Naive thymus-derived CD4-positive, alpha-beta T cell (primary cell): ENCODE measurements around the gene EPS8L1. TPM values are rescaled to one million over a fixed set of nuclear protein-coding genes. Genes with fewer than 3 reads are reported as not detected.
"Not testable (repeated sequence)": the region's sequence is repeated elsewhere in the genome, so short reads cannot be mapped to it uniquely, and the experiment has no call there.

Source experiments
- ATAC-seq: fragments of 150-1000 bp; cut with Tn5 transposase; 2 replicates; pipeline ENCODE4 v1.10.0; 2021; ENCODE audit warnings: mild to moderate bottlenecking, moderate library complexity
- CTCF ChIA-PET: fragments of 350-600 bp; sonication (Branson Sonifier 250); formaldehyde crosslinking; loops from one replicate; lab custom pipeline; 2021; ENCODE audit warnings: antibody characterized with exemption; lab: Charles Lee
- POLR2A ChIA-PET: fragments of 350-600 bp; sonication (Branson Sonifier 250); formaldehyde crosslinking; loops from one replicate; lab custom pipeline; 2021; ENCODE audit warnings: antibody characterized with exemption, inconsistent platforms; lab: Charles Lee
- DNase-seq, 9 donors: peaks; one replicate each; pipeline versions ENCODE4 v3.0.0 to v3.0.0-alpha.2; 2020 to 2022; ENCODE audit warnings: mixed read lengths in 1 of 9
- H3K27ac ChIP-seq: one replicate; pipeline ENCODE4 v1.7.0; 2013; ENCODE audit warnings: mild to moderate bottlenecking, low read depth, low read length, moderate library complexity
- H3K27me3 ChIP-seq, 2 donors: one replicate each; pipeline ENCODE4 v1.7.0; 2013; ENCODE audit warnings: low read length in 2 of 2, mild to moderate bottlenecking in 2 of 2, moderate library complexity in 2 of 2; ENCODE audit not compliant: control insufficient read depth in 2 of 2, insufficient read depth in 2 of 2
- H3K36me3 ChIP-seq, 3 experiments: 1 replicate in 2 of 3; 2 replicates in 1 of 3; pipeline ENCODE4 v1.7.0; 2013; ENCODE audit warnings: low read length in 3 of 3, mild to moderate bottlenecking in 3 of 3, moderate library complexity in 1 of 3; ENCODE audit not compliant: insufficient read depth in 3 of 3, control insufficient read depth in 2 of 3
- H3K4me1 ChIP-seq, 2 donors: one replicate each; pipeline ENCODE4 v1.7.0; 2013; ENCODE audit warnings: low read length in 2 of 2, mild to moderate bottlenecking in 2 of 2, moderate library complexity in 1 of 2; ENCODE audit not compliant: control insufficient read depth in 2 of 2, insufficient read depth in 2 of 2
- H3K4me3 ChIP-seq: 2 replicates; pipeline ENCODE4 v1.7.0; 2013; ENCODE audit warnings: mild to moderate bottlenecking, low read length
- H3K9me3 ChIP-seq, 3 experiments: 1 replicate in 2 of 3; 2 replicates in 1 of 3; pipeline ENCODE4 v1.7.0; 2013; ENCODE audit warnings: low read length in 3 of 3; ENCODE audit not compliant: control insufficient read depth in 2 of 3
- H3K27ac Mint-ChIP-seq, 9 donors: one replicate each; pipeline ENCODE4 v1.8.0; 2020 to 2022; ENCODE audit warnings: mixed read lengths in 9 of 9, mild to moderate bottlenecking in 8 of 9, moderate library complexity in 5 of 9, inconsistent platforms in 2 of 9
- H3K27me3 Mint-ChIP-seq, 5 donors: one replicate each; pipeline ENCODE4 v1.8.0; 2021 to 2022; ENCODE audit warnings: mixed read lengths in 5 of 5, mild to moderate bottlenecking in 1 of 5
- H3K36me3 Mint-ChIP-seq, 5 donors: one replicate each; pipeline ENCODE4 v1.8.0; 2020 to 2022; ENCODE audit warnings: mixed read lengths in 5 of 5, mild to moderate bottlenecking in 3 of 5, inconsistent platforms in 1 of 5
- H3K4me1 Mint-ChIP-seq, 7 donors: one replicate each; pipeline ENCODE4 v1.8.0; 2020 to 2022; ENCODE audit warnings: mixed read lengths in 7 of 7, mild to moderate bottlenecking in 3 of 7, inconsistent platforms in 1 of 7
- H3K4me3 Mint-ChIP-seq, 10 donors: one replicate each; pipeline ENCODE4 v1.8.0; 2020 to 2022; ENCODE audit warnings: mild to moderate bottlenecking in 10 of 10, mixed read lengths in 10 of 10, moderate library complexity in 6 of 10, inconsistent platforms in 2 of 10
- H3K9me3 Mint-ChIP-seq, 11 donors: one replicate each; pipeline ENCODE4 v1.8.0; 2020 to 2022; ENCODE audit warnings: mixed read lengths in 11 of 11, mild to moderate bottlenecking in 4 of 11, inconsistent platforms in 1 of 11, moderate library complexity in 1 of 11
- intact Hi-C, 2 donors: fragments of 100-400 bp; cut with micrococcal nuclease; formaldehyde crosslinking; loops; one replicate each; pipeline ENCODE4 v1.15.1; 2023
- polyA plus RNA-seq, 2 donors: library from polyadenylated mRNA; unstranded; fragments of 300-500 nt; fragmentation: Illumina TruSeq; gene quantifications; one replicate each; pipeline ENCODE4 v1.2.3, GENCODE V29; 2021
- total RNA-seq, 6 experiments: library from RNA in 5 of 6; stranded (reverse) in 5 of 6; gene quantifications; 1 replicate in 5 of 6; 2 replicates in 1 of 6; pipeline ENCODE4 v1.2.3 and lab custom pipeline; 2021 to 2026

Gene EPS8L1
- total and polyA plus RNA-seq, 7 experiments from 2014 or later, result 0.09 to 6.8 (median 2.0) TPM; not detected in 1

DNA sequence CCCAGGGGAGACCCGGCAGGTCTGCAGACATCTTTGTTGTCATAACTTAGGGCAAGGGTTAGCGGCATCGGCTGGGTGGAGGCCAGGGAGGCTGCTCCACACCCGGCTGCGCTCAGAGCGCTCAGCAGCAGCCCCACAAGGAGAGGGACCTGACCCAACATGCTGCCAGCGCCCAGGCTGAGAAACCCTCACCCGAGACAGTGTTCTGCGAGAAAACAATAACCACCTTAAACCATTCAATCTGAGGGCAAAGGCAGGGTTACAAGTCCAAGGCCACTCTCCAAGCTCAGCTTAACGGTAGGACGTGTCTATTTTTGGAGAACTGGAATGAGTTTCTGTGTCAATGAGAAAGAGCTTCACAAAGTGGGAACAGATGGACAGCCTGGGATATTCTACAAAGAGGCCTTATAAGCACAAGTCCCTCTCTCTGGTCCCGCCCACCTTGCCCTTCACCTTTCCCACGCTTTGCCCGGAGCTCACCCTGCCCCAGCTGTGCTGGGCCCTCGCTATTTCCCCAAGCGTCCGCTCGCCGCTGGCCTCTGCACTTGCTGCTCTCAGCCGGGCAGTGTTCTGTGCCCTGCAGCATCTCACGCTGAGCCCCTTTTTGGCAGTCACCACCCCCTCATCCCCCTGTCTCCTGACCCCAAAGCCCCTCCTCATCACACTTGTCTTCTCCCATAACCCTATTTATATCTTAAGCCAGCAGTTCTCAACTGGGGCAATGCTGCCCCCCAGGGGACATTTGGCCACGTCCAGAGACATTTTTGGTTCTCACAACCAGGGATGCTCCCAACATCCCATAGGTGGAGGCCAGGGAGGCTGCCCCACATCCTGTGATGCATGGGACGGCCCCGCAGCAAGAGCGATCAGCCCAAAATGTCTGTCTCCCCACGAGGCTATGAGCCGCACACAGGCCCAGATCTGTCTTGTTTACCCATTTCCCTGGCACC is 24.2 kb downstream of the EPS8L1 start:
- Mint-ChIP-seq H3K27me3 (no peaks in the 10 kb centered on the region), H3K4me1 (peaks cover 0 to 3% (median 0%) of the 10 kb centered on the region in 7 donors), H3K9me3 (peaks cover 0 to 3% (median 0%) of the 10 kb centered on the region in 11 donors), H3K4me3 (no peak overlapping the region), H3K36me3 (peaks cover 3 to 32% (median 18%) of the 10 kb centered on the region in 5 donors), H3K27ac (no peak overlapping the region)
- ChIA-PET POLR2A (no interaction called here), CTCF (interaction anchor here (0.6 kb wide), 1 partner anchor 68 kb away, joined by 3 read pairs; no protein-coding TSS in a partner anchor)
- Histone ChIP-seq H3K27me3 (no peaks in the 10 kb centered on the region), H3K4me1 (no peaks in the 10 kb centered on the region), H3K36me3 (peaks cover 0 to 61% (median 10%) of the 10 kb centered on the region in 3 experiments), H3K4me3 (no peak overlapping the region), H3K27ac (no peak overlapping the region), H3K9me3 (no peaks in the 10 kb centered on the region)
- intact Hi-C loops, result no loop called here
- ATAC-seq (no peak), DNase-seq (no peak)

DNA sequence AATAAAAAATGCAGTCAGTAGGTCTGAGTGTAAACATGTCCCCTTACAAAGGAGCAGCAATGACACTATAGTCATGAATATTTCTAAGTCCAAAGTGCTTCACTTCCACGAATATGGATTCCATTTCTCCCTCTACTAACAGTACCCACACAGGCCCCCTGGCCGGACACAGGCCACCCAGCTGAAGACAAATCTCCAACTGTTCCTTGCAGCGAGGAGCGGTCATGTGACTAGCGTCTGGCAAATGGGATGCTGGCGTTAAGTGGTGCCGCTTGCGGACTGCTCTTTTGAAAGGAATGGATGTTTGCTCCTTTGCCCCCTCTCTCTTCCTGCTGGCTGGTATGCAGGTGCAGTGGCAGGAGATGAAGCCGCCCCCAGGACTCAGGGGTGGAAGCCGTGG is 25.6 kb downstream of the EPS8L1 start:
- ATAC-seq (no peak), DNase-seq (no peak)
- Mint-ChIP-seq H3K36me3 (peaks cover 3 to 30% (median 23%) of the 10 kb centered on the region in 5 donors), H3K27me3 (no peaks in the 10 kb centered on the region), H3K4me3 (no peak overlapping the region), H3K9me3 (peaks cover 0 to 3% (median 0%) of the 10 kb centered on the region in 11 donors), H3K27ac (no peak overlapping the region), H3K4me1 (peaks cover 0 to 6% (median 0%) of the 10 kb centered on the region in 7 donors)
- Histone ChIP-seq H3K4me1 (no peaks in the 10 kb centered on the region), H3K4me3 (no peak overlapping the region), H3K36me3 (peaks cover 0 to 53% (median 10%) of the 10 kb centered on the region in 3 experiments), H3K27ac (no peak overlapping the region), H3K27me3 (no peaks in the 10 kb centered on the region), H3K9me3 (no peaks in the 10 kb centered on the region)
- ChIA-PET POLR2A (no interaction called here), CTCF (no interaction called here)
- intact Hi-C loops, result no loop called here

DNA sequence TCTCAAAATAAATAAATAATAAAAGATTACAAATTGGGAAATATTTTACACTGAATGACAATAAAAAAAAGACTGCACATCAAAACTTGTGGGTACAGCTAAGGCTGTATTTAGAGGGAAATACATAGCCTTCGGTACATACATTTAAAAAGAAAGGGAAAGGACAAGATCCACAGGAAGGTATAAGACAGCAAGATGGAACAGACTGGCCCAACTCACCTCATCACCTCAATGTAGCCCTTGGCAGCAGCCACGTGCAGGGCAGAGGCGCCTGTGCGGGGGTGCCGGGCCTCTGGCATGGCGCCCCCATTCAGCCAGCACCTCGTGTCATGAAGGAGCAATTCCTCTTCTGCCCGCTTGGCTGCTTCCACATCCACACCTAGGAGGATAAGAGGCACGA is 27.5 kb downstream of the EPS8L1 start:
- ChIA-PET POLR2A (no interaction called here), CTCF (no interaction called here)
- intact Hi-C loops, result no loop called here
- Histone ChIP-seq H3K4me1 (no peaks in the 10 kb centered on the region), H3K4me3 (no peak overlapping the region), H3K27me3 (no peaks in the 10 kb centered on the region), H3K9me3 (no peaks in the 10 kb centered on the region), H3K36me3 (peaks cover 0 to 58% (median 10%) of the 10 kb centered on the region in 3 experiments), H3K27ac (no peak overlapping the region)
- H3K27ac Mint-ChIP-seq, result no peak overlapping the region
- ATAC-seq (no peak), DNase-seq (no peak)
- H3K9me3 Mint-ChIP-seq, result peaks cover 0 to 4% (median 0%) of the 10 kb centered on the region in 11 donors
- H3K27me3 Mint-ChIP-seq, result no peaks in the 10 kb centered on the region
- peaks cover 0 to 6% (median 0%) of the 10 kb centered on the region in 7 donors for H3K4me1 Mint-ChIP-seq
- no peak overlapping the region for H3K4me3 Mint-ChIP-seq
- peaks cover 3 to 39% (median 23%) of the 10 kb centered on the region in 5 donors for H3K36me3 Mint-ChIP-seq

DNA sequence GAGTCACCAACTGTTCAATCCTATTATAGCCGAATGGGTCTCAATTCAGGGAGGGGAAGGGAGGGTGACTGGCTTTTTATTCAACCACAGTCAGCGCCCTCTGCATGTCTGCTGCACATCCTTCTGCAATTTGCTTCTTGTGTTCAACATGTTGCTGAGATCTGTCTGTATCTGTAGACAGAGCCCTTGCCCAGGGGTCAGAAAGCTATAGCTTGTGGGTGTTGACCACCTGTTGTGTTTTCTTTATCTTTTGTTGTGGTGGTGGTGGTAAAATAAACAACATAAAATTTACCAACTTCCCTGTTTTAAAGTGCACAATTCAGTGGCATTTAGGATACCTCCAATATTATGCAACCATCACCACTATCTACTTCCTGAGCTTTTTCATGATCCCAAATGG is 29.6 kb downstream of the EPS8L1 start:
- peaks cover 0 to 4% (median 0%) of the 10 kb centered on the region in 11 donors for H3K9me3 Mint-ChIP-seq

DNA sequence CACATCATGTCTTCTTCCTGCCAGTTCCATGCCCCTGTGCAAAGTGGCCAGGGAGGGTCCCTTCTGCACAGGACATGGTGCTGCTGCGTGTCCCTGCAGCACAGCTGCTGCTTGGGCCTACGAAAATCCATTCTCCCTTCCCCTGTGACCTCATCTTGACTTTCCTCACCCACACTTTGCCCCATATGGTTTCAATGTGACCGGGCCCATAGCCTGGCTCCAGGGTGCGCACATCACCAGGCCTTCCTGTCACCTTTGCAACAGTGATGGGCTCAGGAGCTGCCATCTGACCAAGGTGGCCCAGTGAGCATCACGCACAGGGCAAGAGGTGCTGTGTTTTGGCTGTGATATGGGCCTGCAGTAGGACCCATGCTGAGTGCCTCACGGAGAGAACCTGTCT is 30.9 kb downstream of the EPS8L1 start:
- Histone ChIP-seq H3K27ac (no peak overlapping the region), H3K4me3 (no peak overlapping the region), H3K36me3 (peaks cover 0 to 50% (median 4%) of the 10 kb centered on the region in 3 experiments), H3K27me3 (no peaks in the 10 kb centered on the region), H3K9me3 (no peaks in the 10 kb centered on the region), H3K4me1 (no peaks in the 10 kb centered on the region)
- POLR2A ChIA-PET, result no interaction called here
- intact Hi-C loops, result no loop called here
- Mint-ChIP-seq H3K27me3 (no peaks in the 10 kb centered on the region), H3K4me1 (peaks cover 0 to 6% (median 3%) of the 10 kb centered on the region in 7 donors), H3K36me3 (peaks cover 3 to 42% (median 32%) of the 10 kb centered on the region in 5 donors), H3K4me3 (no peak overlapping the region), H3K9me3 (peaks cover 0 to 4% (median 0%) of the 10 kb centered on the region in 11 donors), H3K27ac (no peak overlapping the region)
- DNase-seq (no peak), ATAC-seq (no peak)
- CTCF ChIA-PET, result interaction anchor here (0.6 kb wide), 1 partner anchor 706 kb away, joined by 3 read pairs; no protein-coding TSS in a partner anchor

More for the DNA sequence above, 29.6 kb downstream of the EPS8L1 start:
- Histone ChIP-seq H3K4me1 (no peaks in the 10 kb centered on the region), H3K4me3 (no peak overlapping the region), H3K36me3 (peaks cover 0 to 50% (median 4%) of the 10 kb centered on the region in 3 experiments), H3K9me3 (no peaks in the 10 kb centered on the region), H3K27ac (no peak overlapping the region), H3K27me3 (no peaks in the 10 kb centered on the region)
- no peak for DNase-seq
- ChIA-PET CTCF (no interaction called here), POLR2A (no interaction called here)
- Mint-ChIP-seq H3K4me3 (no peak overlapping the region), H3K27me3 (no peaks in the 10 kb centered on the region), H3K4me1 (peaks cover 0 to 6% (median 0%) of the 10 kb centered on the region in 7 donors), H3K36me3 (peaks cover 3 to 46% (median 32%) of the 10 kb centered on the region in 5 donors), H3K27ac (no peak overlapping the region)
- intact Hi-C loops, result no loop called here
- no peak for ATAC-seq

DNA sequence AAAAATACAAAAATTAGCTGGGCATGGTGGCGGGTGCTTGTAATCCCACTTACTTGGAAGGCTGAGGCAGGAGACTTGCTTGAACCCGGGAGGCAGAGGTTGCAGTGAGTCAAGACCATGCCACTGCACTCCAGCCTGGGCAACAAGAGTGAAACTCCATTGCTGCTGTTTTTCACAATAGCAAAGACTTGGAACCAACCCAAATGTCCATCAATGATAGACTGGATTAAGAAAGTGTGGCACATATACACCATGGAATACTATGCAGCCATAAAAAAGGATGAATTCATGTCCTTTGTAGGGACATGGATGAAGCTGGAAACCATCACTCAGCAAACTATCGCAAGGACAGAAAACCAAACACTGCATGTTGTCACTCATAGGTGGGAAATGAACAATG is 31.6 kb downstream of the EPS8L1 start:
- H3K36me3 Mint-ChIP-seq, result peaks cover 3 to 39% (median 25%) of the 10 kb centered on the region in 5 donors
- H3K27ac ChIP-seq, DNase-seq, CTCF ChIA-PET, H3K27ac Mint-ChIP-seq, intact Hi-C loops, H3K4me3 Mint-ChIP-seq, H3K27me3 ChIP-seq, H3K4me1 ChIP-seq, H3K9me3 Mint-ChIP-seq, H3K9me3 ChIP-seq, POLR2A ChIA-PET, H3K27me3 Mint-ChIP-seq, ATAC-seq, H3K4me1 Mint-ChIP-seq, H3K4me3 ChIP-seq: not testable (repeated sequence)
- H3K36me3 ChIP-seq, result peaks cover 0 to 46% (median 4%) of the 10 kb centered on the region in 3 experiments
